GM19239 (cell line): ENCODE measurements around the gene TAS1R3.

Experiments used
- DNase-seq: peaks from one replicate; pipeline ENCODE4 v3.0.0; 2011; ENCODE audit warnings: low spot score; ENCODE audit not compliant: insufficient read length
- FAIRE-seq: peaks from 2 replicates; lab custom pipeline; 2011; peaks lifted over from hg19 to GRCh38; lab: Jason Lieb, UNC

Gene TAS1R3

GRCh38 chr1:1381294-1381693 is 50.2 kb downstream of the TAS1R3 start:
- FAIRE-seq (no peak), DNase-seq (no peak)
